HG03175 (cell line): Measurements from ENCODE around the gene MORC1.
A peak's percentile ranks its signal among the peaks of the same experiment; 100 is the strongest.
"Not testable (repeated sequence)": the region's sequence is repeated elsewhere in the genome, so short reads cannot be mapped to it uniquely, and the experiment has no call there.

Experiments
- ATAC-seq: cut with Tn5 transposase; IDR thresholded peaks from one replicate; pipeline ENCODE4 v1.9.1; 2021; ENCODE audit warnings: mild to moderate bottlenecking, moderate library complexity; ENCODE audit not compliant: unreplicated experiment

Gene MORC1

DNA sequence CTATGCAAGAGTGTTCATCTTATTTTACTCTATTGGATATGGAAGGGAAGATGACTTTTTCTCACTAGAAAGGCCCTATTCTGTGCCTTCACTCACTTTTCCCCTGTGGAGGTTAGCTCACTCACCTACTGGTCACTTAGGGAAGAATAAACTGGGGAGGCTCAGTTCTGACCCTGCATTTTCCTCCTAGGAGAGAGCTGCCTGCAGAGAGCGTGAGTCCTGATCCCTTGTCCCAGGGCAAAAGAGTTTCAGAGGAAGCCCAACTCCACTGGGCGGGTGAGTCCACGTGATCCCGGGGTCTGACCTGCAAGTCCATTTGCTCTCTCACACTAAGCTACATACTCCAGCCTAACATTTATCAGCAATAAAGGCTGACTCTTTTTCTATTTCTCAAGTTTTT, 8.4 kb downstream of the MORC1 start:
- no peak for ATAC-seq

DNA sequence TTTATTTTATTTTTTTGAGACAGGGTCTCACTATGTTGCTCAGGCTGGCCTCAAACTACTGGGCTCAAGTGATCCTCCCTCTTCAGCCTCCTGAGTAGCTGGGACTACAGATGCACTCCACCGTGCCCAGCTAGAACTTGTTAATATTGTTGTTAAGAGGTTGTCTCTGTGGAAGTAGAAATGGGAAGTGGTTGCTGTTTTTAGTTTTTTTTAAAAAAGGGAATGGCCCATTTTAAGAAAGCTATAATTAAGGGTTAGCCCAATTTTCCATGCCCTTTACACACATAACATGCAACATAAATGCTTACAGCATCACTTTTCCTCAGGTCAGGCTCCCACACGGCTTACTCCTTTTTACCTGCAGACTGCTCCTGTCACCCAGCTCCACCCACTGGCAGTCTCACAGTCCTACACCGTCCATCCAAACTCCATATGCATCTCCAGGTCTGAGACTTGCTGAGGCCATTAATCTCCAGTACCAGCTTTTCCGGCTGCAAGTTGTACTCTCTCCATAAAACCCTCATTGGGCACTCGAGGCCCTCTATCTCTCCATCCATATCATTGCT, 19.8 kb downstream of the MORC1 start:
- ATAC-seq, result peak; percentile 64

DNA sequence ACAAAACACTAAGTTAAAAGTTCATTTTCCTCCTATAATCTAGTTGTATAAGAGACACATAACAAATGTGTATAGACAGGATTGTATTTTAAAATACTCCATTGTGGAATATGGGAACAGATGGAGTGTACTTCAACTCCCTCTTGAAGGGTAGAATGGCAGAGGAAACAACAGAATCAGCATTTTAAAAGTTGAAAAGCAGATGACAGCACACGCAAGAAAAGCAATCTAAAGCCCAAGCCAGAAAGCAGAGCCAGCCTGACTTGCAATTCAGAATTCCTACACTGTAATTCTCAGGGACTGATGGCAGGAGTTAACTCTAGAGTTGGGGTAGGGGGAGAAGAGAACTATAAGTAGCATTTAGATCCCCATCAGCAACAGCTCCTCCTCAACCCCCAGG, 22.8 kb downstream of the MORC1 start:
- ATAC-seq, result no peak

GRCh38 chr3:109093561-109093960, 24.4 kb downstream of the MORC1 start:
- no peak for ATAC-seq

- ATAC-seq, result no peak
These were observed 26.1 kb downstream of the MORC1 start for GRCh38 chr3:109091846-109092245.

DNA sequence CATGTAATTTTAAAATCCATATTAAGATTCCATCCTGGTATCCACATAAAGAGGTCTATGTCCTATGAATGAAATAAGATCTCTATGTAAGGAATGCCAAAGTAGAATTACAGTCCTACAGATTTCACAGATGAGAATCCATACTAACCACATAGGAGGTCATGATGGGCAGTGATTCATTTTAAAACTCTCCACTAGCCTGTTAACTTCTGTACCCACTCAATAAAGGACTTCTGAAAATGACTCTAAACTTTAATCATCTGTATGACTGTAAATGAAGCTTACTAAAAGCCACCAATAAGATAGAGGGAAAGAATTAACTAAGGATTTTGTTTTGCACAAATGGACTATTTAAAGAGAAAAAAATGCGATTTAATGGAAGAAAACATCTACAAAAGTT, 28.7 kb downstream of the MORC1 start:
- ATAC-seq, result no peak

GRCh38 chr3:109081746-109082510, 36.0 kb downstream of the MORC1 start:
- ATAC-seq, result peak; percentile 93

DNA sequence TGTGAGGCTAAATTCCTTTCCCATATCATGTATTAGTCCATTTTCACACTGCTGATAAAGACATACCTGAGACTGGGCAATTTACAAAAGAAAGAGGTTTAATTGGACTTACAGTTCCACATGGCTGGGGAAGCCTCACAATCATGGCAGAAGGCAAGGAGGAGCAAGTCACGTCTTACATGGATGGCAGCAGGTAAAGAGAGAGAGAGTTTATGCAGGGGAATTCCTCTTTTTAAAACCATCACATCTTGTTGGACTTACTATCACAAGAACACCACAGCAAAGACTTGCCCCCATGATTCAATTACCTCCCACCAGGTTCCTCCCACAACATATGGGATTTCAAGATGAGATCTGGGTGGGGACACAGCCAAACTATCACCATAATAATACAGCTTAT, 37.8 kb downstream of the MORC1 start:
- not testable (repeated sequence) for ATAC-seq

DNA sequence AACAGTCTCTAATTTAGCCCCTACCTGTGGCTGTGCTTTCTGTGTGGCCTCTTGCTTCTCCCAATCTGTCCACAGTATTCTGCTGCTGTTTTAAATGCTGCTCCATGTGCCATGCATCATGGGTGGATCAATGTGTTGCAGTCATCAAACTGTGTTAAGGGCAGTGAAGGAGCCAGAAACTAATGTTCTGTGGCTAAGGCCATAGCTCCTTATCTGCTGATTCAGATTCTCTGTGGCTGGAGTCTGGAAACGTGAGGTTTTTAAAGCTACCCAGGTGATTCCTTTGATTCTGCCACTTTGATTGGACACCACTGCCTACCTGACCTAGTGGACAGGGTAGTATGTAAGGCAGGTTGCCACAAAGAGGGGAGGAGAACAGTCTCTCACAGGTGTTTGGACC, 44.8 kb downstream of the MORC1 start:
- no peak for ATAC-seq

GRCh38 chr3:109072194-109072593, 45.7 kb downstream of the MORC1 start:
- ATAC-seq, result peak; percentile 82

- peak; percentile 30 for ATAC-seq
These were observed 46.4 kb downstream of the MORC1 start for GRCh38 chr3:109071350-109072142.

- ATAC-seq, result no peak
These were observed 47.7 kb downstream of the MORC1 start for GRCh38 chr3:109070211-109070610.

DNA sequence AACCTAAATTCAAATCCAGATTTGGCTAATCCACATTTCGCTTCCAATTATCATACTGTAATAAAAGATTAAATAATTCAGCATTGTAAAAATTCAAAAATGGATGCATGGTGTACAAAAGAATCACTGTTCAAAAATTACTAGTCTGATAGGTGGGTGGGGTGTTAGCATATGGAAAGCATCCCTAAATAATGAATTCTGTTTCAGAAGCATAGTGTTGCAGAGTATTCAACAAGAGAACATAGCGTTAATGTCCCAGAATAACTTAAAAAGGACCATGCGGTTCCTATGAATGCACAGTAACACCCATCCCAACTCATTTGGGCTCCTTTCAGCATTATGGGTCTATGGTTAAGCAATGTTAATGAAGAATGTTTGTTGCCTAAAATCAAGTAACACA, 51.1 kb downstream of the MORC1 start:
- ATAC-seq, result no peak

GRCh38 chr3:109059264-109059663, 58.7 kb downstream of the MORC1 start:
- peak; percentile 88 for ATAC-seq

GRCh38 chr3:109057616-109058015, 60.3 kb downstream of the MORC1 start:
- no peak for ATAC-seq

DNA sequence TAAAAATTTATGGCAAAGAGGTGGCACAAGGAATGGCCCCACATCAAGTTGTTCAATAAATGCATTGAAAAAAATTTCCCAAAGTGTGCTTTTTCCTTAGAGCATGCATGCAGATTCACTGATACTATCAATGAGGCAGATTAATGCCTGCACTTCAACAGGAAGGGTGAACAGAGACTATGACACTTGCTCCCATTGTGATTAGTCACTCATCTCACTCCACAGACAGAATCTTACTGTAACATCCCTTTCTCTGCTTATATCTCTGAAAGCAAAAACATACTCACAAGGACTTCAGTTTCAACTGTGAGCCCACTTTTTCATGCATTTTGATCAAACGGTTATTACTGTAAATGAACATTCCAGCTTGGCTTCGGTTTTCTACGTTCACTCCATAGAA, 60.9 kb downstream of the MORC1 start:
- no peak for ATAC-seq

GRCh38 chr3:109050591-109051167, 67.3 kb downstream of the MORC1 start:
- peak; percentile 76 for ATAC-seq

DNA sequence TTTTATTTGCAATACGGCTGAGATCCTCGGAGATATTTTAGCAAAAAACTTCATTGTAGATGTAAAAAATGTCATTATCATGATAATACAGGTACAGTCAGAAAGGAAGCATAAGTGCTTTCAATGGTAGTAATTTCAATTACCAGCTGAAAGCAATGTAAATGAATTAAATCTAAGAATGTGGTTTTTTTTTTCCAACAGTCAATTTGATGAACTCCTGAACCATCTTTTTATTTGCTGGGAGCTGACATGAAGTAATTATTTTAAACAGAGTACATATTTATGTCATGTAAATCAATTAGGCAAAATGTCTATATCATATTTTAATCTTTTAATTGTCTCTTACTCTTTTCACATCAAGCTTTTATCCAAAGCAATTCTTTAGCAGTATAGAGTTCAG, 70.6 kb downstream of the MORC1 start:
- no peak for ATAC-seq

GRCh38 chr3:109045271-109046040, 72.5 kb downstream of the MORC1 start:
- no peak for ATAC-seq

DNA sequence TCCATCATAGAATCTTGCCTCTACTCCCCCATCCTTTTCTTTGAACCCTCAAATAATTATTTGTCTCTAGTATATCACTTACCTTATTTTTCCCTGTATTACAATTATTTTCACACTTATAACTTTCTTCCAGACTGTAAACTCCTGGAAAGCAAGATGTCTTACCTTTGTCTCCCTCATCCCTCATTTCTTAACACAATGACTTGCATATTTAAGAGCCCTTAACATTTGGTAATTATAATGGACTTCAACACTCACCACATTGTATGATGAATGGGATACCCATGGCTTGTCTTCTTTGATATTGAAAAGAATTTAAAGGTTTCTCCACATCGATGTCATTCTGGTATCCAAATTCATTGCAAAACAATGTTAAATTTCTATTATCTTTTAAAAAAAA, 82.9 kb downstream of the MORC1 start:
- no peak for ATAC-seq
